GM12874 (cell line): ENCODE measurements around the gene NFKB1.

Experiments used
- TF ChIP-seq, protein P1 (sequence below): IDR thresholded peaks from 2 replicates; pipeline ENCODE4 v1.5.1; 2011; ENCODE audit warnings: low read depth, mild to moderate bottlenecking, control low read depth, low read length, moderate library complexity; ENCODE audit not compliant: insufficient read depth

The NFKB1 gene

GRCh38 chr4:102567427-102567826 lies 66.3 kb downstream of the NFKB1 start:
- TF ChIP-seq, protein P1, sequence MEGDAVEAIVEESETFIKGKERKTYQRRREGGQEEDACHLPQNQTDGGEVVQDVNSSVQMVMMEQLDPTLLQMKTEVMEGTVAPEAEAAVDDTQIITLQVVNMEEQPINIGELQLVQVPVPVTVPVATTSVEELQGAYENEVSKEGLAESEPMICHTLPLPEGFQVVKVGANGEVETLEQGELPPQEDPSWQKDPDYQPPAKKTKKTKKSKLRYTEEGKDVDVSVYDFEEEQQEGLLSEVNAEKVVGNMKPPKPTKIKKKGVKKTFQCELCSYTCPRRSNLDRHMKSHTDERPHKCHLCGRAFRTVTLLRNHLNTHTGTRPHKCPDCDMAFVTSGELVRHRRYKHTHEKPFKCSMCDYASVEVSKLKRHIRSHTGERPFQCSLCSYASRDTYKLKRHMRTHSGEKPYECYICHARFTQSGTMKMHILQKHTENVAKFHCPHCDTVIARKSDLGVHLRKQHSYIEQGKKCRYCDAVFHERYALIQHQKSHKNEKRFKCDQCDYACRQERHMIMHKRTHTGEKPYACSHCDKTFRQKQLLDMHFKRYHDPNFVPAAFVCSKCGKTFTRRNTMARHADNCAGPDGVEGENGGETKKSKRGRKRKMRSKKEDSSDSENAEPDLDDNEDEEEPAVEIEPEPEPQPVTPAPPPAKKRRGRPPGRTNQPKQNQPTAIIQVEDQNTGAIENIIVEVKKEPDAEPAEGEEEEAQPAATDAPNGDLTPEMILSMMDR, result no peak

DNA sequence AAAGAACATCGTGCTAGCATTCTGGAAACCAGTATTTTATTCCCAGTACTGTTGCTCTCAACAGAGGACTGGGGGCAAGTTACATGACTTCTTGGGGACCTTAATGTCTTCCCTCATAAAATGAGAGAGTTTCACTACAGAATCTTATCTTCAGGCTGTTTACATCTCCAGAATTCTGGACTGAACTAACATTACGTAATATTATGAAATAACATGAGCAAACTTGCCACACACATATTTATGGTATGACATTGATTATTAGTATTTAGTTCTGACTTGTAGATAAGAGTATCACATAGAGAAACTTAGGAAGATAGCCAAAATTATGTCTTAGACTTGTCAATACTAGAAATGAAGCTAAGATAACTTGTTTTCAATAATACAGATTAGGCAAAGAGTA lies 68.0 kb downstream of the NFKB1 start:
- TF ChIP-seq, protein P1, result no peak

- TF ChIP-seq, protein P1, result no peak
These were observed 71.3 kb downstream of the NFKB1 start for GRCh38 chr4:102572452-102572851.

GRCh38 chr4:102574317-102574716 lies 73.2 kb downstream of the NFKB1 start:
- TF ChIP-seq, protein P1, result no peak

DNA sequence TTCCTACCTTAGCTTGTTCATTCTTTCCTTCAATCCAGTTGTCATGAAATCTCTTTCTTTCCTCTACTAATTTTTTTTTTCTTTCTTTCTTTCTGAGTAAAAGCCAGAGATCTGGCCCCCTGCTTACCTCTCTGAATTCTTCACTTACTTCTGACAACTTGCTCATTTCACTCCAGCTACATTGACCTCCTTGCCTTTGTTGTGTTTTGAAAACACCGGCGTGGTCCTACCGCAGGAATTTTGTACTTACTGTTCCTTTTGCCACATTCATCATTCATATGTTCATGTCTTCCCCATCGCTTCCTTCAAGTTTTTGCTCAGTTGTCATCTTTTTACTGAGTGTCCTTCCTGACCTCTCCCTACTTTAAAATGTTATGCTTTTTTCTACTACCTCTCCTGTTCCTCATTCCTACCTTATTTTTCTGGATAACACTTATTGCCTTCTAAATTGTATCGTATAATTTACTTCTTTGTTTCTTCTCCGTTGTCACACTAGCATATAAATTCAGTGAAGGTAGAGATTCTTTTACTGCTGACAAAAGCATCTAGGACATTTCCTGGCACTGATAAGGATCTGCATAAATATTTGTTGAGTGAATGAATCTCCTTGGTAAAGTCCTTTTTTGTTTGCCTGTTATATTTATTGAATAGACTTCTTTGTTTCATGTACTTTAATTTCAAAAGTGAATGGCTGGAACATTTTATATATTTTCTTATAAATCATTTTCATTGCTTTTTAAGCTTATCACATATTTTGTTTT lies 74.4 kb downstream of the NFKB1 start:
- TF ChIP-seq, protein P1, result no peak

GRCh38 chr4:102578270-102578669 lies 77.1 kb downstream of the NFKB1 start:
- TF ChIP-seq, protein P1, result no peak

- TF ChIP-seq, protein P1, result no peak
These were observed 77.7 kb downstream of the NFKB1 start for GRCh38 chr4:102578819-102579218.
